ENCODE measurements around the gene JAZF1.
"Not testable (repeated sequence)": the region's sequence is repeated elsewhere in the genome, so short reads cannot be mapped to it uniquely, and the experiment has no call there.

The JAZF1 gene

DNA sequence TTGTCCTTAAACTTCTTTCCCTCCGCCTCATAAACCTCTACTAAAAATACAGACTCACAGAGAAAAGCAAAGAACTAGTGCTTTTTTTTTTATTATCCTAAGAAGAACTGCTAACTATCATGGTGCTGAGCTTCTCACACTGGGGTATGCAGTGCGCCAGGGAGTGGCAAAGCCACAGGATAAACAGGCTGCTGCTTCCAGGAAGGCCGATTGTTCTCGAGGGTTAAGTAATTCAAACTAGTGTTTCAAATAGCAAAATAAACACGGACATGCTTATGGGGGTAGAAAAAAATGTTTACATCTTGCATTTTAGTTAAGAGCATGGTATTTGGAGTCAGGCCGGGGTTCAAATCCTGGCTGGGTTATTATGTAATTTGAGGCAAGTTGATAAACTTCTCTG lies 283.6 kb downstream of the JAZF1 start:
- no peaks in the 10 kb centered on the region for H3K27me3 ChIP-seq (replicated peaks in 2 of 5; ENCODE audit: control insufficient read depth in 4 of 5, insufficient read depth in 5 of 5, low read length in 4 of 5)

DNA sequence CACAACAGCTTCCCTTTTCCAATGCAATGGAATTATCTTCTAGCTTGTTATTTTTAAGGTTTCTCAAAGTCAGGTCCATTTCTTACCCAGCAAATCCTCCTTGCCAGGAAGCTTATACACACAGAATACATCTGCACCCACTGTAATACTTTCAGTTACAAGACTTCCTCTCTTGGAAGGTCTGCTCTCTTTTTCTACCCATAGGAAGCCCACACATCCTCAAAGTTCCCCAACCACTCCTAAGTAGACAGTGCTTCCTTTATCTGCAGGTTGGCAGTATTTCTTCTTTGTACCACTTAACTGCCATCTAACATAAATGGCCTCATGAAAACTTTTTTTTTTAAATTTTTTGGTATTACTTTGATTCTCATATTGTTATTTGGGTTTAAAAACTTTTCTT lies 285.0 kb downstream of the JAZF1 start:
- Histone ChIP-seq H3K4me1 (ENCODE audit: control extremely low read depth in 1 of 4, control insufficient read depth in 4 of 4, insufficient read depth in 4 of 4, low read length in 3 of 4) (peaks cover 19 to 52% (median 41%) of the 10 kb centered on the region in 4 experiments), H3K27me3 (replicated peaks in 2 of 5; ENCODE audit: control insufficient read depth in 4 of 5, insufficient read depth in 5 of 5, low read length in 4 of 5) (no peaks in the 10 kb centered on the region), H3K4me3 (ENCODE audit: control insufficient read depth in 1 of 7, extremely low read depth in 1 of 7, insufficient read depth in 4 of 7, low read depth in 2 of 7, low read length in 6 of 7) (peak overlapping the region in 2 of 7 experiments; percentile 26 to 41), H3K9me3 (ENCODE audit: control extremely low read depth in 1 of 5, control insufficient read depth in 4 of 5, insufficient read depth in 2 of 5, low read depth in 1 of 5, low read length in 4 of 5) (no peaks in the 10 kb centered on the region), H3K36me3 (ENCODE audit: control insufficient read depth in 4 of 4, insufficient read depth in 4 of 4, low read length in 3 of 4) (no peaks in the 10 kb centered on the region), H3K27ac (ENCODE audit: insufficient read depth in 1 of 2, low read depth in 1 of 2, low read length in 2 of 2, poor library complexity in 1 of 2, severe bottlenecking in 2 of 2) (peak overlapping the region in 1 of 2 experiments; percentile 10)
- ChIA-PET POLR2A (no interaction called here), CTCF (interaction anchor here (0.9 to 1.3 kb wide), 2 partner anchors 11 to 23 kb away, joined by 3 read pairs; no protein-coding TSS in a partner anchor)
- peak; percentile 27 to 78 (median 69) for DNase-seq

More for the DNA sequence above, 283.6 kb downstream of the JAZF1 start:
- ChIA-PET CTCF (interaction anchor here (1.2 kb wide), 1 partner anchor 9 kb away, joined by 4 read pairs; no protein-coding TSS in a partner anchor), POLR2A (interaction anchor here (0.6 to 0.7 kb wide), 2 partner anchors 76 to 296 kb away, joined by 3 to 4 read pairs; no protein-coding TSS in a partner anchor)
- Histone ChIP-seq H3K4me3 (ENCODE audit: control insufficient read depth in 1 of 7, extremely low read depth in 1 of 7, insufficient read depth in 4 of 7, low read depth in 2 of 7, low read length in 6 of 7) (no peak overlapping the region), H3K9me3 (ENCODE audit: control extremely low read depth in 1 of 5, control insufficient read depth in 4 of 5, insufficient read depth in 2 of 5, low read depth in 1 of 5, low read length in 4 of 5) (no peaks in the 10 kb centered on the region), H3K4me1 (ENCODE audit: control extremely low read depth in 1 of 4, control insufficient read depth in 4 of 4, insufficient read depth in 4 of 4, low read length in 3 of 4) (peaks cover 23 to 61% (median 48%) of the 10 kb centered on the region in 4 experiments), H3K36me3 (ENCODE audit: control insufficient read depth in 4 of 4, insufficient read depth in 4 of 4, low read length in 3 of 4) (no peaks in the 10 kb centered on the region), H3K27ac (ENCODE audit: insufficient read depth in 1 of 2, low read depth in 1 of 2, low read length in 2 of 2, poor library complexity in 1 of 2, severe bottlenecking in 2 of 2) (no peak overlapping the region)
- no peak for DNase-seq
- WGBS (ENCODE audit: insufficient coverage), result 79% methylated on average over 5 of the region's 6 CpGs

DNA sequence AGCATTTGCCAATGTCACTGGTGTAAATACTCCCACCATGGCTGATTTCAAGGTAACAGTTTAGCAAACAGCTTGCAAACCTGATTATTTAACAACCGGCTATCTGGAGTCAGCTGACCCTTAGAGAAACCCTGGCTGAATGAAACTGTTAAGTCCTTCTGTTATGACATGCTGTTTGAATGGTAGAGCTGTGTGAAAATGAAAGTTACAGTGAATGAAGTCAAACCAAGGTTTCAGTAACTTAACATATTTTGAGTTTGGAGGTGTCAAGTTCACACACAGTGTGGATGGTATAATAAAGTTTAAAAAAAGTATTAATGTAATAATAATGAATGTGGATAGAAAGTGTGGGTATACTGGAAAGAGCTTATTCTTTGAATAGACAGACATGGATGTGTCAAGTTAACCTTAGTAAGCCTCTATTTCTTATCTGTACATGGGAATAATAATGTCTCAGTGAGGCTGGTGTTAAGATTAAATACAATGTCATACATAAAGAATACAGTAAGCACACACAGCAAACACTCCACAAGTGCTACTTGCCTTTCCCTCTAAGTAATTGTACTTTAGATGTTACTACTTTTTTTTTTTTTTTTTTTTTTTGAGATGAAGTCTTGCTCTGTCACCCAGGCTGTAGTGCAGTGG lies 290.3 kb downstream of the JAZF1 start:
- no peaks in the 10 kb centered on the region for H3K9me3 ChIP-seq (ENCODE audit: control extremely low read depth in 1 of 5, control insufficient read depth in 4 of 5, insufficient read depth in 2 of 5, low read depth in 1 of 5, low read length in 4 of 5)
- no peak overlapping the region for H3K27ac ChIP-seq (ENCODE audit: insufficient read depth in 1 of 2, low read depth in 1 of 2, low read length in 2 of 2, poor library complexity in 1 of 2, severe bottlenecking in 2 of 2)
- CTCF ChIA-PET, result no interaction called here
- POLR2A ChIA-PET, result interaction anchor here (0.6 kb wide), 1 partner anchor 12 kb away, joined by 3 read pairs; no protein-coding TSS in a partner anchor
- no peak for DNase-seq
- 100% methylated on average over 1 of the region's 1 CpG for WGBS (ENCODE audit: insufficient coverage)
- no peaks in the 10 kb centered on the region for H3K27me3 ChIP-seq (replicated peaks in 2 of 5; ENCODE audit: control insufficient read depth in 4 of 5, insufficient read depth in 5 of 5, low read length in 4 of 5)
- H3K36me3 ChIP-seq (ENCODE audit: control insufficient read depth in 4 of 4, insufficient read depth in 4 of 4, low read length in 3 of 4), result no peaks in the 10 kb centered on the region
- no peak overlapping the region for H3K4me3 ChIP-seq (ENCODE audit: control insufficient read depth in 1 of 7, extremely low read depth in 1 of 7, insufficient read depth in 4 of 7, low read depth in 2 of 7, low read length in 6 of 7)
- H3K4me1 ChIP-seq (ENCODE audit: control extremely low read depth in 1 of 4, control insufficient read depth in 4 of 4, insufficient read depth in 4 of 4, low read length in 3 of 4), result peaks cover 0 to 8% (median 5%) of the 10 kb centered on the region in 4 experiments

DNA sequence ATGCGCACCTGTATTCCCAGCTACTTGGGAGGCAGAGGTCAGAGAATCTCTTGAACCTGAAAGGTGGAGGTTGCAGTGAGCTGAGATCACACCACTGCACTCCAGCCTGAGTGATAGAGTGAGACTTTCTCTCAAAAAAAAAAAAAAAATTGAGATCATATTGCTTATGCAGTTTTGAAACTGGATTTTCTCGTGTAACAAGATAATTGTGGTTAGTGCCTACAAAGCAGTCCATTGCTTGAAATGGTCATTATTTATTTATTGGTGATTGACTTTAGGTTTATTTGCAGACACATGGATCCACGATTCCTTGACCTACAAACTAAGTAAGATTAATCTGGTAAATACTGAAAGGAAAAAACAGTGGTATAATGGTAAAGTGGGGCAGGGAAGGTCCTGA lies 290.8 kb downstream of the JAZF1 start:
- DNase-seq, result no peak
- H3K27me3 ChIP-seq (replicated peaks in 2 of 5; ENCODE audit: control insufficient read depth in 4 of 5, insufficient read depth in 5 of 5, low read length in 4 of 5), result no peaks in the 10 kb centered on the region
- H3K4me1 ChIP-seq (ENCODE audit: control extremely low read depth in 1 of 4, control insufficient read depth in 4 of 4, insufficient read depth in 4 of 4, low read length in 3 of 4), result peaks cover 0 to 3% (median 0%) of the 10 kb centered on the region in 4 experiments
- no peak overlapping the region for H3K27ac ChIP-seq (ENCODE audit: insufficient read depth in 1 of 2, low read depth in 1 of 2, low read length in 2 of 2, poor library complexity in 1 of 2, severe bottlenecking in 2 of 2)
- no peak overlapping the region for H3K4me3 ChIP-seq (ENCODE audit: control insufficient read depth in 1 of 7, extremely low read depth in 1 of 7, insufficient read depth in 4 of 7, low read depth in 2 of 7, low read length in 6 of 7)
- H3K36me3 ChIP-seq (ENCODE audit: control insufficient read depth in 4 of 4, insufficient read depth in 4 of 4, low read length in 3 of 4), result no peaks in the 10 kb centered on the region
- ChIA-PET POLR2A (interaction anchor here (0.6 kb wide), 1 partner anchor 13 kb away, joined by 3 read pairs; no protein-coding TSS in a partner anchor), CTCF (no interaction called here)
- no peaks in the 10 kb centered on the region for H3K9me3 ChIP-seq (ENCODE audit: control extremely low read depth in 1 of 5, control insufficient read depth in 4 of 5, insufficient read depth in 2 of 5, low read depth in 1 of 5, low read length in 4 of 5)
- WGBS (ENCODE audit: insufficient coverage), result 100% methylated on average over 1 of the region's 3 CpGs

DNA sequence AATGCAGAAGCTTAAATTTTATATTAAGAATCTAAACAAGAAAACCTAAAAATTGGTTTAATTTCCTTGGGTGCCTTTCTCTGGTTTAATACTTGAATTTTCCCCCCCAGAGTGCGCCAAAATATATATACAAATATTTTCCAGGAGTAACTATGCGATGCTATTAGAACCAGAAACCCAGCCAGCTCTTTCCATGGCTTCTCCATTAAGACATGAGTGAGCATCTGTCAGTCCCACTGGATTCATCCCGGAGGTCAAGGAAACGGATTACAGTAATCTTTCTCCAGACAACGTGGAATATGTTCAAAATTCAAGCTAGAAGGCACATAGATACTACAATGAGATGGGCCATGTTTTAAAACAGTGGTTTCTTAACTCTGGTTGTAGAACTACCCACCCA lies 291.9 kb downstream of the JAZF1 start:
- Histone ChIP-seq H3K9me3 (ENCODE audit: control extremely low read depth in 1 of 5, control insufficient read depth in 4 of 5, insufficient read depth in 2 of 5, low read depth in 1 of 5, low read length in 4 of 5) (no peaks in the 10 kb centered on the region), H3K4me3 (ENCODE audit: control insufficient read depth in 1 of 7, extremely low read depth in 1 of 7, insufficient read depth in 4 of 7, low read depth in 2 of 7, low read length in 6 of 7) (no peak overlapping the region), H3K27me3 (replicated peaks in 2 of 5; ENCODE audit: control insufficient read depth in 4 of 5, insufficient read depth in 5 of 5, low read length in 4 of 5) (no peaks in the 10 kb centered on the region), H3K4me1 (ENCODE audit: control extremely low read depth in 1 of 4, control insufficient read depth in 4 of 4, insufficient read depth in 4 of 4, low read length in 3 of 4) (no peaks in the 10 kb centered on the region), H3K27ac (ENCODE audit: insufficient read depth in 1 of 2, low read depth in 1 of 2, low read length in 2 of 2, poor library complexity in 1 of 2, severe bottlenecking in 2 of 2) (no peak overlapping the region), H3K36me3 (ENCODE audit: control insufficient read depth in 4 of 4, insufficient read depth in 4 of 4, low read length in 3 of 4) (no peaks in the 10 kb centered on the region)
- no peak for DNase-seq
- POLR2A ChIA-PET, result no interaction called here
- WGBS (ENCODE audit: insufficient coverage), result 100% methylated on average over 4 of the region's 5 CpGs
- CTCF ChIA-PET, result interaction anchor here (0.8 to 2.0 kb wide), 2 partner anchors 8 to 17 kb away, joined by 4 read pairs; no protein-coding TSS in a partner anchor

DNA sequence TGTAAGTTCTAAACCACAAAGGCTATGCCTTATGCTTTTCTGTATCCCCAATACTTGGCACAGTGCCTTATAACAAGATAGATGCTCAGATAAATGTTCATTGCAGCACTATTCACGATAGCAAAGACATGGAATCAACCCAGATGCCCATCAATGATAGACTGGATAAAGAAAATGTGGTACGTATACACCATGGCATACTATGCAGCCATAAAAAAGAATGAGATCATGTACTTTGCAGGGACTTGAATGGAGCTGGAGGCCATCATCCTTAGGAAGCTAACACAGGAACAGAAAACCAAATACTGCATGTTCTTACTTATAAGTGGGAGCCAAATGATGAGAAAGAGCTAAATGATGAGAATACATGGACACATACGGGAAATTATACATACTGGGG lies 293.9 kb downstream of the JAZF1 start:
- DNase-seq; CTCF ChIA-PET; H3K4me1 ChIP-seq (ENCODE audit: control extremely low read depth in 1 of 4, control insufficient read depth in 4 of 4, insufficient read depth in 4 of 4, low read length in 3 of 4); H3K4me3 ChIP-seq (ENCODE audit: control insufficient read depth in 1 of 7, extremely low read depth in 1 of 7, insufficient read depth in 4 of 7, low read depth in 2 of 7, low read length in 6 of 7); H3K9me3 ChIP-seq (ENCODE audit: control extremely low read depth in 1 of 5, control insufficient read depth in 4 of 5, insufficient read depth in 2 of 5, low read depth in 1 of 5, low read length in 4 of 5); POLR2A ChIA-PET; H3K27me3 ChIP-seq (replicated peaks in 2 of 5; ENCODE audit: control insufficient read depth in 4 of 5, insufficient read depth in 5 of 5, low read length in 4 of 5); H3K36me3 ChIP-seq (ENCODE audit: control insufficient read depth in 4 of 4, insufficient read depth in 4 of 4, low read length in 3 of 4); H3K27ac ChIP-seq (ENCODE audit: insufficient read depth in 1 of 2, low read depth in 1 of 2, low read length in 2 of 2, poor library complexity in 1 of 2, severe bottlenecking in 2 of 2): not testable (repeated sequence)
- WGBS (ENCODE audit: insufficient coverage), result 100% methylated on average over 1 of the region's 3 CpGs

DNA sequence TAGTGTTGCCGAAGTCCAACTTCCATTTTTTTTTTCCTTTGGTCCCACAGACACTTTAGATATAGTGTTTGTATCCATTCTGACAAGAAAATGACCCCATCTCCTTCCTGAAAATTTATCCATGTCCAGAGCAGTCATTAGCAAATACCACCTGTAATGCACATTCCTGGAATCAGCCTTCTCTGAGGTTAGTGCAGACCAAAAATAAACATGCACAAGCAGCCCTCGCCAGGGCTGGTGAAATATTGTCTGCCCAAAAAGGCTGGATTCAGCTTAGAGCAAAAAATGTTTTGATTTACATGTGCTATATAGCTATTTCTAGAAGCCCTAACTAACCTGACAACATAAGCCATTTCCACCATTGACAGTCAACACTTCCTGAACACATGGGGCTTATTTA lies 294.9 kb downstream of the JAZF1 start:
- no peaks in the 10 kb centered on the region for H3K9me3 ChIP-seq (ENCODE audit: control extremely low read depth in 1 of 5, control insufficient read depth in 4 of 5, insufficient read depth in 2 of 5, low read depth in 1 of 5, low read length in 4 of 5)
- DNase-seq, result no peak
- no peaks in the 10 kb centered on the region for H3K36me3 ChIP-seq (ENCODE audit: control insufficient read depth in 4 of 4, insufficient read depth in 4 of 4, low read length in 3 of 4)
- no peaks in the 10 kb centered on the region for H3K27me3 ChIP-seq (replicated peaks in 2 of 5; ENCODE audit: control insufficient read depth in 4 of 5, insufficient read depth in 5 of 5, low read length in 4 of 5)
- H3K4me3 ChIP-seq (ENCODE audit: control insufficient read depth in 1 of 7, extremely low read depth in 1 of 7, insufficient read depth in 4 of 7, low read depth in 2 of 7, low read length in 6 of 7), result no peak overlapping the region
- H3K4me1 ChIP-seq (ENCODE audit: control extremely low read depth in 1 of 4, control insufficient read depth in 4 of 4, insufficient read depth in 4 of 4, low read length in 3 of 4), result no peaks in the 10 kb centered on the region
- H3K27ac ChIP-seq (ENCODE audit: insufficient read depth in 1 of 2, low read depth in 1 of 2, low read length in 2 of 2, poor library complexity in 1 of 2, severe bottlenecking in 2 of 2), result no peak overlapping the region
- POLR2A ChIA-PET, result no interaction called here
- CTCF ChIA-PET, result no interaction called here
- WGBS (ENCODE audit: insufficient coverage), result no CpG with 5 or more reads among the region's 2 CpGs
